ENCODE data around the gene HGS.

DNA sequence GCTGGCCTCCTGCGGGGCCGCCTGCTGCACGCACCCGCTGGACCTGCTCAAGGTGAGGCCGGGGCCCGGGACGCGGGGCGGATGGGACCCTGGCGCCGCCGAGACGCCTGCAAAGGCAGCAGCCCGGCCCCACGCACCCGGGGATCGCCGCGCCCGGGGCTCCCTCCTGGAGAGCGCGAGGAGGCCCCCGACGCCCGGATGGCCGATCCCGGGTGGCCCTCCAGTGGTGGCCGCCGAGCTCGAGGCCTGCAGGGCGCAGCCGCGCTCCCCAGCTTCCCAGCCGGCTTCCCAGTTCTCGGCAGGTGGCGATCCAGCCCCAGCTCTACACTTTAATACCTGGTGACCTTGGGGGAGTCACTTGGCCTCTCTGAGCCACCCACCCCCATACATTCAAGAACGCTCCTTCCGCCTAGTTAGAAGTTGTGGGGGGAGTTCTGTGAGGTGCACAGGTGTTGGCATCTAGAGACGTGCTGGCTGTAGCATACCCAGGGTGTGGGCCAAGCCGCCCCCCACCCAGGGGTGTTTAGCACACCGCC is 28.7 kb downstream of the HGS start:
- no peak for TF ChIP-seq POLR2A (IDR thresholded peaks at IDR 0.05)
- TF ChIP-seq POLR2AphosphoS5 (IDR thresholded peaks at IDR 0.05): no peak

Data from prostate gland (tissue), 1 donor.